Caco-2 (cell line): ENCODE measurements around the gene KCNH2. TPM values are rescaled to one million over a fixed set of nuclear protein-coding genes. Genes with fewer than 3 reads are reported as not detected.

Source experiments
- BruUV-seq: library from RNA; stranded (reverse); fragments of 400-500 nt; replicated peaks from 2 replicates; lab custom pipeline; 2021; lab: Mats Ljungman, UMichigan
- CTCF ChIA-PET: fragments of 300-600 bp; sonication (Branson Sonifier 250); formaldehyde crosslinking; loops from one replicate; lab custom pipeline; 2022; ENCODE audit warnings: antibody characterized with exemption; lab: Charles Lee
- POLR2A ChIA-PET: fragments of 300-600 bp; sonication (Branson Sonifier 250); formaldehyde crosslinking; loops from one replicate; lab custom pipeline; 2022; ENCODE audit warnings: antibody characterized with exemption; lab: Charles Lee
- DNase-seq, 2 experiments: peaks; one replicate each; pipeline versions ENCODE4 v3.0.0 to v3.0.0-alpha.2; 2020 to 2022
- H3K27me3 ChIP-seq: replicated peaks from 2 replicates; pipeline ENCODE4 v1.6.0; 2011; ENCODE audit warnings: low read length; ENCODE audit not compliant: control insufficient read depth, insufficient read depth
- H3K36me3 ChIP-seq: 2 replicates; pipeline ENCODE4 v1.5.1; 2011; ENCODE audit warnings: low read length; ENCODE audit not compliant: control insufficient read depth, insufficient read depth
- H3K4me1 ChIP-seq: fragments of 250-450 bp; sonication (Bioruptor Pico); 2 replicates; pipeline ENCODE4 v1.5.1; 2020; ENCODE audit warnings: mild to moderate bottlenecking
- H3K4me3 ChIP-seq: 2 replicates; pipeline ENCODE4 v1.5.1; 2011; ENCODE audit warnings: low read depth, mild to moderate bottlenecking, control low read depth, low read length
- H3K9me3 ChIP-seq: fragments of 250-450 bp; sonication (Bioruptor Pico); 2 replicates; pipeline ENCODE4 v1.5.1; 2020; ENCODE audit warnings: mild to moderate bottlenecking, moderate library complexity
- H3K27ac Mint-ChIP-seq: one replicate; pipeline ENCODE4 v1.8.0; 2022; ENCODE audit warnings: mixed read lengths; ENCODE audit not compliant: unreplicated experiment
- H3K27me3 Mint-ChIP-seq: one replicate; pipeline ENCODE4 v1.8.0; 2022; ENCODE audit warnings: mixed read lengths; ENCODE audit not compliant: insufficient read depth, unreplicated experiment
- H3K36me3 Mint-ChIP-seq: one replicate; pipeline ENCODE4 v1.8.0; 2022; ENCODE audit warnings: mild to moderate bottlenecking, mixed read lengths; ENCODE audit not compliant: insufficient read depth, unreplicated experiment
- H3K4me1 Mint-ChIP-seq: one replicate; pipeline ENCODE4 v1.8.0; 2022; ENCODE audit warnings: low read depth, mixed read lengths; ENCODE audit not compliant: unreplicated experiment
- H3K4me3 Mint-ChIP-seq: one replicate; pipeline ENCODE4 v1.8.0; 2022; ENCODE audit warnings: mild to moderate bottlenecking, moderate library complexity, mixed read lengths; ENCODE audit not compliant: unreplicated experiment
- H3K9me3 Mint-ChIP-seq: one replicate; pipeline ENCODE4 v1.8.0; 2022; ENCODE audit warnings: mixed read lengths; ENCODE audit not compliant: unreplicated experiment
- CTCF ChIP-seq, 2 experiments: fragments of 200-600 bp in 1 of 2; IDR thresholded peaks; 1 replicate in 1 of 2; 2 replicates in 1 of 2; pipeline versions ENCODE4 v1.5.1 to v1.8.0; 2011 to 2022; ENCODE audit warnings: antibody characterized with exemption in 1 of 2, control low read depth in 1 of 2, inconsistent platforms in 1 of 2, low read depth in 1 of 2, low read length in 1 of 2, mild to moderate bottlenecking in 1 of 2, moderate library complexity in 1 of 2; ENCODE audit not compliant: insufficient read depth in 1 of 2, severe bottlenecking in 1 of 2, unreplicated experiment in 1 of 2
- intact Hi-C: fragments of 100-400 bp; cut with micrococcal nuclease; formaldehyde crosslinking; loops from one replicate; pipeline ENCODE4 v1.10.0; 2022; ENCODE audit not compliant: unreplicated experiment
- total RNA-seq: library from RNA; stranded (reverse); gene quantifications from 2 replicates; pipeline ENCODE4 v1.2.3, GENCODE V29; 2022

KCNH2 gene
- total RNA-seq, 1 experiment from 2014 or later, result 0.66 TPM

GRCh38 chr7:150936018-150936417 lies 42.1 kb downstream of the KCNH2 start:
- H3K27ac Mint-ChIP-seq, result no peak overlapping the region
- H3K4me1 Mint-ChIP-seq, result no peaks in the 10 kb centered on the region
- BruUV-seq, result no TSS peak
- peaks cover 14% of the 10 kb centered on the region for H3K27me3 Mint-ChIP-seq
- intact Hi-C loops, result no loop called here
- no peaks in the 10 kb centered on the region for H3K36me3 Mint-ChIP-seq
- H3K9me3 Mint-ChIP-seq, result no peaks in the 10 kb centered on the region
- H3K4me3 Mint-ChIP-seq, result no peak overlapping the region
- no peaks in the 10 kb centered on the region for H3K36me3 ChIP-seq
- H3K4me3 ChIP-seq, result no peak overlapping the region
- no peak for TF ChIP-seq CTCF (IDR thresholded peaks at IDR 0.05; ENCODE audit: insufficient read depth in 1 of 2, low read depth in 1 of 2, low read length in 1 of 2, severe bottlenecking in 1 of 2, unreplicated experiment in 1 of 2)
- CTCF ChIA-PET, result no interaction called here
- no peak for DNase-seq
- POLR2A ChIA-PET, result no interaction called here
- no peaks in the 10 kb centered on the region for H3K4me1 ChIP-seq
- H3K9me3 ChIP-seq, result no peaks in the 10 kb centered on the region
- no peaks in the 10 kb centered on the region; the same call in 1 of the 2 replicates for H3K27me3 ChIP-seq

DNA sequence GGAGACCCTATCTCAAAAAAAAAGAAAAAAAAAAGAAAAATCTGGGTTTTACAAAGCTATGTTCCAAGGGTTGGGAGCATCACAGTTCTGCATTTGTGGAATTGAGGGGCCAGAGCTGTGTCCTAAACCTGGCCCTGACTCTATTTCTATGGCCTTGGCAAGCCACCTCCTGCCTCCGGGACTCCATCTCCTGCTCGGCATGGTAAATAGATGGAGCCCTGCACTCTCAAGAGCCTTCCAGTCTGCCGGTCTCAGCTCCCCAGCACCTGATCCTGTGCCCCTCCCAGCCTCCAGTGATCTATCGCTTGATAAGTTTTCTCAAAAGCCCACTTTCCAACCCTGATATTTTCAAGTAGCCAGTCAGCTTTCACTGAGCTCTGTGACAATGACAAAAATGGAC lies 43.0 kb downstream of the KCNH2 start:
- Mint-ChIP-seq H3K4me3 (no peak overlapping the region), H3K4me1 (no peaks in the 10 kb centered on the region), H3K27ac (no peak overlapping the region), H3K9me3 (no peaks in the 10 kb centered on the region), H3K27me3 (peaks cover 14% of the 10 kb centered on the region), H3K36me3 (no peaks in the 10 kb centered on the region)
- Histone ChIP-seq H3K4me1 (no peaks in the 10 kb centered on the region), H3K27me3 (no peaks in the 10 kb centered on the region; the same call in 1 of the 2 replicates), H3K9me3 (no peaks in the 10 kb centered on the region), H3K4me3 (no peak overlapping the region), H3K36me3 (no peaks in the 10 kb centered on the region)
- DNase-seq, result no peak
- no TSS peak for BruUV-seq
- intact Hi-C loops, result no loop called here
- TF ChIP-seq CTCF (IDR thresholded peaks at IDR 0.05; ENCODE audit: insufficient read depth in 1 of 2, low read depth in 1 of 2, low read length in 1 of 2, severe bottlenecking in 1 of 2, unreplicated experiment in 1 of 2), result no peak
- CTCF ChIA-PET, result interaction anchor here (0.6 kb wide), 1 partner anchor 37 kb away, joined by 4 read pairs; no protein-coding TSS in a partner anchor
- POLR2A ChIA-PET, result no interaction called here

GRCh38 chr7:150934045-150934766 lies 43.9 kb downstream of the KCNH2 start:
- H3K27me3 ChIP-seq, result no peaks in the 10 kb centered on the region; the same call in 1 of the 2 replicates
- H3K4me1 ChIP-seq, result no peaks in the 10 kb centered on the region
- intact Hi-C loops, result no loop called here
- BruUV-seq, result no TSS peak
- no peak overlapping the region for H3K4me3 ChIP-seq
- ChIA-PET POLR2A (no interaction called here), CTCF (no interaction called here)
- Mint-ChIP-seq H3K27ac (no peak overlapping the region), H3K36me3 (no peaks in the 10 kb centered on the region), H3K27me3 (peaks cover 9% of the 10 kb centered on the region), H3K9me3 (no peaks in the 10 kb centered on the region), H3K4me3 (no peak overlapping the region), H3K4me1 (no peaks in the 10 kb centered on the region)
- no peak for DNase-seq
- no peaks in the 10 kb centered on the region for H3K9me3 ChIP-seq
- TF ChIP-seq CTCF (IDR thresholded peaks at IDR 0.05; ENCODE audit: insufficient read depth in 1 of 2, low read depth in 1 of 2, low read length in 1 of 2, severe bottlenecking in 1 of 2, unreplicated experiment in 1 of 2), result no peak
- no peaks in the 10 kb centered on the region for H3K36me3 ChIP-seq
